ENCODE data around the gene SFXN5. TPM values are rescaled to one million over a fixed set of nuclear protein-coding genes. Genes with fewer than 3 reads are reported as not detected.

SFXN5 gene
- total RNA-seq, 6 experiments from 2014 or later = 33.1 to 73.4 (median 56.6) TPM

DNA sequence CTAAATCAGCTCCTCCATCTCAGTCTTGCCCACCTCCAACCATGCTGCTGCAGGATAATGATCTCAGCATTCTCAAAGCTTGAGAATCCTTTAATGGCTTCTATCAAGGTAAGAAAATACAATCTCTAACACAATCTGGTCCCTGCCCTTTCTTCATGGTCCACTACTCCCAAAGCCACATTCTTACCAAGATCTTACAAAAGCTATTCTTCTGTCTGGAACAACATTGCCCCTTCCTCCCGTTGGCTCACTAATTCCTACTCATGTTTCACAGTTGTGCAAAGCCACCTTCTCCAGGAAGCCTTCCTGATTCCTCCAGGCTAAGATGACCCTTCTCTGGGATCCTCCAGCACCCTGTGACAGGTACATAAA lies 5.9 kb upstream of the SFXN5 start:
- 89% methylated on average over 1 of the region's 1 CpG for WGBS (ENCODE audit: insufficient coverage, low coverage, low lambda C conversion rate, missing lambda C conversion rate)
- Histone ChIP-seq H3K4me3 (no peak overlapping the region), H3K36me3 (no peaks in the 10 kb centered on the region), H3K9me3 (no peaks in the 10 kb centered on the region), H3K4me1 (peaks cover 0 to 2% (median 0%) of the 10 kb centered on the region in 4 donors), H3K27ac (no peak overlapping the region), H3K27me3 (no peaks in the 10 kb centered on the region)
- DNase-seq = no peak
- TF ChIP-seq, protein P1, sequence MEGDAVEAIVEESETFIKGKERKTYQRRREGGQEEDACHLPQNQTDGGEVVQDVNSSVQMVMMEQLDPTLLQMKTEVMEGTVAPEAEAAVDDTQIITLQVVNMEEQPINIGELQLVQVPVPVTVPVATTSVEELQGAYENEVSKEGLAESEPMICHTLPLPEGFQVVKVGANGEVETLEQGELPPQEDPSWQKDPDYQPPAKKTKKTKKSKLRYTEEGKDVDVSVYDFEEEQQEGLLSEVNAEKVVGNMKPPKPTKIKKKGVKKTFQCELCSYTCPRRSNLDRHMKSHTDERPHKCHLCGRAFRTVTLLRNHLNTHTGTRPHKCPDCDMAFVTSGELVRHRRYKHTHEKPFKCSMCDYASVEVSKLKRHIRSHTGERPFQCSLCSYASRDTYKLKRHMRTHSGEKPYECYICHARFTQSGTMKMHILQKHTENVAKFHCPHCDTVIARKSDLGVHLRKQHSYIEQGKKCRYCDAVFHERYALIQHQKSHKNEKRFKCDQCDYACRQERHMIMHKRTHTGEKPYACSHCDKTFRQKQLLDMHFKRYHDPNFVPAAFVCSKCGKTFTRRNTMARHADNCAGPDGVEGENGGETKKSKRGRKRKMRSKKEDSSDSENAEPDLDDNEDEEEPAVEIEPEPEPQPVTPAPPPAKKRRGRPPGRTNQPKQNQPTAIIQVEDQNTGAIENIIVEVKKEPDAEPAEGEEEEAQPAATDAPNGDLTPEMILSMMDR (IDR thresholded peaks at IDR 0.05) = no peak
- TF ChIP-seq POLR2A (IDR thresholded peaks at IDR 0.05) = no peak
- no peak for ATAC-seq
- intact Hi-C loops (cut with DNase I) = loop anchor here (10.0 kb wide), 1 partner anchor 83 kb away; no protein-coding TSS in a partner anchor

DNA sequence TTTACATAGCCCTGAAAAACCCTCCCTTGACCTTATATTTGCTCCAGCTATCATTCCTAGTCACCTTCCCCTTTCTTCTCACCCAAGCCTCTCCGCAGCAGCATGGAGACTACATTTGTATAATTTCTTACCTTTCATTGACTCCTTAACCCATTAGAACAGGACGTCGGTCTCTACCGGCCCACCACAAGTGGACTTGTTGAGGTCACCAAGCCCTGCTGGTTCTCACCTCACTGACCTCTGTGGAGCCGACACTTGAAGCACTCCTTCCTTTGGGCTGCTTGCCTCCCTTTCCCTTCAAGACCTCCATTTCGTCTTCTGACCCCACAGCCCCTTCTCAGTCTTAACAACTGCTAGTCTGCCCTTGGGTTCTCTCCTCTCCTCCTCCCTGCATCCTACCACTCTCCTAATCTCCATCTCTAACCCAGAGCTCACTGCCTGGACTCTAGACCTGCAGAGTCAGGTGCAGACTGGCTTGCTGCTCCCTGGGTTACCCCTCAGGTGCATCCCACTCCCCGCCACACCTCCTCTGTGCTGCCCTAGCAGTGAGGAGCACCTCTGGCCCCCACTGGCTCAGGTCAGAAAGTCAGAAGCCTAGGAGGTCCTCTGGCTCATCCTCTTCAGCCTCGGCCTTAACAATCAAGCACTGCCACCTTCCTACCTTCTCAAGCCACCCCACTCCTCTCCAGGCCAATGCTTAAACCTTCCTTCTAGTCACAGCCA lies 5.3 kb upstream of the SFXN5 start:
- WGBS (ENCODE audit: insufficient coverage, low coverage, low lambda C conversion rate, missing lambda C conversion rate) = 86% methylated on average over 8 of the region's 8 CpGs
- Histone ChIP-seq H3K36me3 (no peaks in the 10 kb centered on the region), H3K27ac (no peak overlapping the region), H3K27me3 (no peaks in the 10 kb centered on the region), H3K9me3 (no peaks in the 10 kb centered on the region), H3K4me3 (no peak overlapping the region), H3K4me1 (peaks cover 0 to 8% (median 0%) of the 10 kb centered on the region in 4 donors)
- ATAC-seq = no peak
- TF ChIP-seq POLR2A (IDR thresholded peaks at IDR 0.05) = no peak
- TF ChIP-seq, protein P1 (IDR thresholded peaks at IDR 0.05) = no peak
- DNase-seq = no peak
- intact Hi-C loops (cut with DNase I) = loop anchor here (10.0 kb wide), 1 partner anchor 82 kb away; no protein-coding TSS in a partner anchor

DNA sequence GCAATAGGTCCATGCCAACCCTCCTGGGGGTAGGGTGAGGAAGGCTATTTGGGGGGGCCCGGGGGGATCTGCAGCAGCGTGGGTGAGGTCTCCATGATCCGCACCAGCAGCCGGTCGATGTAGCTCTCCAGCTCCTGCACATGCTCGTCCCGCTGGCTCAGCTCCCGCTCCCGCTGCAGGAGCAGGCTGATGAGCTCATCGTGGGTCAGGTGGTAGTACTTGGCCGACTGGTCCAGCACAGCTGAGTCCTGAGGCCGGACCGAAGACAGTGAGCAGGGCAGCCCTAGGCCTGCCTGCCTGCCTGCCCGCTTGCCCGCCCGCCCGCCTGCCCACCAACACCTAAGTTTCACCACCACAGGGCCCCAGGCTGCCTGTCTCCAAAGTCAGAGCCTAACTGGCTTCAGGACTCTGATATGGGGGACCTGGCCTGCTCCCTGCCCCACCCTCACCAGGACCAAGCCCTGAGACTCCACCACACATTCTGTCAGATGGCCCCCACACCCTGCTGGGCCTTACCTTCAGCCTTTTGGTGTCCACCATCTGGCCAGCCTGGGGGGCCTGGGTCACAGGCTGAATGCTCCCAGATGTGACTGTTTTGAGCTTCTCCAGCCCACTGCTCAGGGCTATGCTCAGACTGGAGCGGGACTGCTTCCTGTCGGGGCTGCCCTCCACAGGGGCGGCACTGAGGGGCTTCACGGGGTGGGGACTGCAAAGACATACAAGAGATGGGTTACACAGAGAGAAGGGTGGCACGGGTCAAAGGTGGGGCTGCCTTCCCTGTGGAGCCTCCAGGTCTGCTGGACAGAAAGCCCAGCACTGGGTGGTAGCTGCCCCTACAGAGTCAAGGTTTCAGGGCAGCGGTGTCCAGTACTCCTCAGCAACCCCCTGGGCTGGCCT lies 4.2 kb upstream of the SFXN5 start:
- H3K4me1 ChIP-seq = peaks cover 0 to 8% (median 0%) of the 10 kb centered on the region in 4 donors
- ATAC-seq (no peak), DNase-seq (no peak)
- intact Hi-C loops (cut with DNase I) = loop anchor here (10.0 kb wide), 1 partner anchor 81 kb away; no protein-coding TSS in a partner anchor
- H3K4me3 ChIP-seq = no peak overlapping the region
- WGBS (ENCODE audit: insufficient coverage, low coverage, low lambda C conversion rate, missing lambda C conversion rate) = 90% methylated on average over 6 of the region's 23 CpGs
- no peaks in the 10 kb centered on the region for H3K9me3 ChIP-seq
- no peaks in the 10 kb centered on the region for H3K36me3 ChIP-seq
- no peak overlapping the region for H3K27ac ChIP-seq
- no peaks in the 10 kb centered on the region for H3K27me3 ChIP-seq
- TF ChIP-seq POLR2A (IDR thresholded peaks at IDR 0.05) = no peak
- TF ChIP-seq, protein P1 (IDR thresholded peaks at IDR 0.05) = no peak

- H3K27ac ChIP-seq = no peak overlapping the region
- no peak for DNase-seq
- no peak for TF ChIP-seq POLR2A (IDR thresholded peaks at IDR 0.05)
- TF ChIP-seq, protein P1 (IDR thresholded peaks at IDR 0.05) = no peak
- H3K9me3 ChIP-seq = no peaks in the 10 kb centered on the region
- H3K27me3 ChIP-seq = no peaks in the 10 kb centered on the region
- no peak for ATAC-seq
- intact Hi-C loops (cut with DNase I) = loop anchor here (10.0 kb wide), 1 partner anchor 80 kb away; no protein-coding TSS in a partner anchor
- H3K36me3 ChIP-seq = no peaks in the 10 kb centered on the region
- WGBS (ENCODE audit: insufficient coverage, low coverage, low lambda C conversion rate, missing lambda C conversion rate) = 84% methylated on average over 9 of the region's 13 CpGs
- peaks cover 0 to 8% (median 2%) of the 10 kb centered on the region in 4 donors for H3K4me1 ChIP-seq
- H3K4me3 ChIP-seq = no peak overlapping the region
These were observed 2.9 kb upstream of the SFXN5 start for GRCh38 chr2:73074110-73075069.

Data from right lobe of liver (tissue), 6 donors.